GM03348 (cell line): ENCODE results near the gene PAN2.
A peak's percentile ranks its signal among the peaks of the same experiment; 100 is the strongest.
"Not testable (repeated sequence)": the region's sequence is repeated elsewhere in the genome, so short reads cannot be mapped to it uniquely, and the experiment has no call there.

Experiments used
- DNase-seq: peaks from one replicate; pipeline ENCODE4 v3.0.0; 2012; ENCODE audit warnings: low spot score

Gene PAN2

GRCh38 chr12:56333679-56334489 is at the start of gene PAN2:
TSS of gene PAN2 (minus strand) at chr12:56334000. CDS start at chr12:56333094, 906 bp downstream.
- DNase-seq: peak; percentile 99

GRCh38 chr12:56382611-56383010 is 48.8 kb upstream of the PAN2 start:
- no peak for DNase-seq

- no peak for DNase-seq
Observed at GRCh38 chr12:56377989-56378316, 44.2 kb upstream of the PAN2 start.

GRCh38 chr12:56377310-56377988 is 43.6 kb upstream of the PAN2 start:
- DNase-seq: peak; percentile 22

GRCh38 chr12:56375598-56376434 is 42.0 kb upstream of the PAN2 start:
- no peak for DNase-seq

GRCh38 chr12:56374726-56375597 is 41.2 kb upstream of the PAN2 start:
- DNase-seq: no peak

GRCh38 chr12:56373515-56373914 is 39.7 kb upstream of the PAN2 start:
- DNase-seq: no peak

- DNase-seq: no peak
Observed at GRCh38 chr12:56366948-56367347, 33.1 kb upstream of the PAN2 start.

- no peak for DNase-seq
Observed at GRCh38 chr12:56362130-56363059, 28.6 kb upstream of the PAN2 start, which contains the start of gene APOF. TSS of gene APOF (minus strand) at chr12:56362857. CDS start at chr12:56362745, 112 bp downstream.

GRCh38 chr12:56361487-56362129 is 27.8 kb upstream of the PAN2 start:
- DNase-seq: no peak

GRCh38 chr12:56359851-56360767 is 26.3 kb upstream of the PAN2 start, which contains the start of gene STAT2:
TSS of gene STAT2 (minus strand) at chr12:56360107. CDS start at chr12:56356571, 3,536 bp downstream.
- peak; percentile 97 for DNase-seq

- DNase-seq: peak; percentile 78
Observed at GRCh38 chr12:56358836-56359532, 25.2 kb upstream of the PAN2 start.

- no peak for DNase-seq
Observed at GRCh38 chr12:56351325-56351724, 17.5 kb upstream of the PAN2 start.

- no peak for DNase-seq
Observed at GRCh38 chr12:56350662-56351061, 16.9 kb upstream of the PAN2 start.

GRCh38 chr12:56348776-56349175 is 15.0 kb upstream of the PAN2 start:
- no peak for DNase-seq

GRCh38 chr12:56347255-56347654 is 13.5 kb upstream of the PAN2 start:
- not testable (repeated sequence) for DNase-seq

- no peak for DNase-seq
Observed at GRCh38 chr12:56346675-56347074, 12.9 kb upstream of the PAN2 start.

- DNase-seq: not testable (repeated sequence)
Observed at GRCh38 chr12:56342290-56342689, 8.5 kb upstream of the PAN2 start.
